Esophagus muscularis mucosa (tissue), 4 donors: ENCODE results near the gene TXNRD3. TPM values are rescaled to one million over a fixed set of nuclear protein-coding genes. Genes with fewer than 3 reads are reported as not detected.

ENCODE experiments used
- DNase-seq: peaks from one replicate; pipeline ENCODE4 v3.0.0-alpha.2; 2017; ENCODE audit errors: extremely low spot score
- H3K27ac ChIP-seq, 4 donors: fragments of 200-600 bp; sonication (generic); replicated peaks in 1 of 4; 1 replicate in 3 of 4; 2 replicates in 1 of 4; pipeline ENCODE4 v1.5.1; 2016 to 2019; ENCODE audit warnings: mild to moderate bottlenecking in 1 of 4
- H3K27me3 ChIP-seq, 4 donors: fragments of 200-600 bp; sonication (generic); one replicate each; pipeline versions ENCODE4 v1.5.1 to v1.6.0; 2016 to 2019
- H3K36me3 ChIP-seq, 4 donors: fragments of 200-600 bp; sonication (generic); one replicate each; pipeline ENCODE4 v1.5.1; 2016 to 2019
- H3K4me1 ChIP-seq, 4 donors: fragments of 200-600 bp; sonication (generic); one replicate each; pipeline ENCODE4 v1.5.1; 2016 to 2019
- H3K4me3 ChIP-seq, 4 donors: fragments of 200-600 bp; sonication (generic); 1 replicate in 2 of 4; 2 replicates in 2 of 4; pipeline ENCODE4 v1.5.1; 2016 to 2019; ENCODE audit warnings: mild to moderate bottlenecking in 4 of 4, moderate library complexity in 1 of 4
- H3K9me3 ChIP-seq, 4 donors: fragments of 200-600 bp; sonication (generic); 1 replicate in 3 of 4; 2 replicates in 1 of 4; pipeline ENCODE4 v1.5.1; 2016 to 2019
- CTCF ChIP-seq, 3 experiments: fragments of 200-600 bp in 2 of 3; fragments of 450-650 bp in 1 of 3; sonication (generic) in 2 of 3; IDR thresholded peaks; one replicate each; pipeline ENCODE4 v1.5.1; 2017 to 2019; ENCODE audit warnings: antibody characterized with exemption in 3 of 3, mild to moderate bottlenecking in 2 of 3, moderate library complexity in 1 of 3
- EP300 ChIP-seq: sonication (generic); formaldehyde crosslinking; IDR thresholded peaks from one replicate; pipeline ENCODE4 v1.6.1; 2017; ENCODE audit warnings: antibody characterized with exemption
- POLR2A ChIP-seq: fragments of 450-650 bp; IDR thresholded peaks from one replicate; pipeline ENCODE4 v1.6.1; 2017; ENCODE audit warnings: antibody characterized with exemption, moderate library complexity, mild to moderate bottlenecking, low read depth
- POLR2AphosphoS5 ChIP-seq, 2 donors: sonication (generic); formaldehyde crosslinking; IDR thresholded peaks; one replicate each; pipeline ENCODE4 v1.6.1; 2017; ENCODE audit warnings: antibody characterized with exemption in 2 of 2
- WGBS: methylation state at CpG from one replicate; pipeline ENCODE4 v1.1.5; 2018; 5-methylcytosine and 5-hydroxymethylcytosine counted together
- intact Hi-C: fragments of 100-400 bp; cut with DNase I; formaldehyde crosslinking; loops from one replicate; pipeline ENCODE4 v1.15.1; 2023
- total RNA-seq, 4 donors: library from RNA; depleted of rRNA; stranded (reverse); fragments of >200 nt; gene quantifications; one replicate each; pipeline versions ENCODE4 v1.1.0 to v1.2.1, GENCODE V29; 2016

Gene TXNRD3
- total RNA-seq, 4 donors from 2014 or later, result 12.8 to 23.7 (median 18.7) TPM

DNA sequence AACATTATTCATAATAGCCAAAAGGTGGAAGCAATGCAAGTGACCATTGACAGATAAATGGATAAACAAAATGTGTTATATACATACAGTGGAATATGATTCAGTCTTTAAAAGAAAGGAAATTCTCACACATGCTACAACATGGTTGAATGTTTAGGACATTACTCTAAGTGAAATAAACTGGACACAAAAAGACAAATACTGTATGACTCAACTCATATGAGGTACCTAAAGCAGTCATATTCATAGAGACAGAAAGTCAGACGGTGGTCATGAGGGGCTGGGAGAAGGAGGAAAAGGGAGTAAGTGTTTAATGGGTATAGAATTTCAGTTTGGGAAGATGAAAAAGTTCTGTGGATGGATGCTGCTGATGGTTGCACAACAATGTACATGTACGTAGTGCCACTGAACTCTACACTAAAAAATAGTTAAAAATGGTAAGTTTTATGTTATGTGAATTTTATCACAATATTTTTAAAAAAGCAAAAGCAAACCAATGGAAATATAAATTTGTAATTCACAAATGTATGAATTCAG, 5.3 kb downstream of the TXNRD3 start:
- TF ChIP-seq POLR2AphosphoS5 (IDR thresholded peaks at IDR 0.05) (no peak), CTCF (IDR thresholded peaks at IDR 0.05) (no peak), EP300 (no peak), POLR2A (no peak)
- no peak for DNase-seq
- H3K27ac ChIP-seq, result no peak overlapping the region
- H3K9me3 ChIP-seq, result no peaks in the 10 kb centered on the region
- WGBS, result 75% methylated on average over 2 of the region's 2 CpGs
- no peak overlapping the region for H3K4me3 ChIP-seq
- intact Hi-C loops, result no loop called here
- H3K4me1 ChIP-seq, result peaks cover 0 to 14% (median 11%) of the 10 kb centered on the region in 4 donors
- peaks cover 0 to 6% (median 3%) of the 10 kb centered on the region in 4 donors for H3K36me3 ChIP-seq
- H3K27me3 ChIP-seq, result no peaks in the 10 kb centered on the region

DNA sequence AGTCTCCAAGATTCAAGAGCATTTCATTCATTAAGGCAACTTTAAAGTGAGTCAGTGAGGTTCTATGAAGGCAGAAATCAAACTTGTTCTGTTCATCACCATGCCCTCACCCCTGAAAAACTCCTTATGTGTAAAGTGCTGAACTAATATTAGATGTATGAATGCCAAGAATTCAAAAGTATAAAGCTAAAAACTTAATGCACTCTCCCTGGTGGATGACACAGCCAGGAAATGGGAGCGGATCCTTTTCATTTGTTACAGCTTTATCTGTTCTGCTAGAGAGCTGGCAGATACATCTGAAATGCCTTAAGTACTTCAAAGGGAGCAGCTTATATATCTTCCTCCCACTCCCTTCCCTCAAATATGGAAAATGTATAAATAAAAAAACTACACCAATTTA, 8.2 kb downstream of the TXNRD3 start:
- Histone ChIP-seq H3K9me3 (no peaks in the 10 kb centered on the region), H3K27me3 (no peaks in the 10 kb centered on the region), H3K27ac (no peak overlapping the region), H3K4me1 (no peaks in the 10 kb centered on the region), H3K36me3 (peaks cover 6 to 35% (median 28%) of the 10 kb centered on the region in 4 donors), H3K4me3 (no peak overlapping the region)
- WGBS, result 89% methylated on average over 1 of the region's 1 CpG
- TF ChIP-seq POLR2AphosphoS5 (IDR thresholded peaks at IDR 0.05), result no peak
- TF ChIP-seq CTCF (IDR thresholded peaks at IDR 0.05), result no peak
- no peak for TF ChIP-seq POLR2A
- TF ChIP-seq EP300, result no peak
- intact Hi-C loops, result no loop called here
- no peak for DNase-seq

GRCh38 chr3:126644615-126645014, 10.3 kb downstream of the TXNRD3 start:
- TF ChIP-seq POLR2A (no peak), CTCF (IDR thresholded peaks at IDR 0.05) (no peak), EP300 (no peak), POLR2AphosphoS5 (IDR thresholded peaks at IDR 0.05) (no peak)
- no peak for DNase-seq
- no peak overlapping the region for H3K4me3 ChIP-seq
- no peaks in the 10 kb centered on the region for H3K4me1 ChIP-seq
- no peaks in the 10 kb centered on the region for H3K9me3 ChIP-seq
- WGBS, result 86% methylated on average over 2 of the region's 2 CpGs
- intact Hi-C loops, result no loop called here
- H3K27ac ChIP-seq, result no peak overlapping the region
- no peaks in the 10 kb centered on the region for H3K27me3 ChIP-seq
- H3K36me3 ChIP-seq, result peaks cover 6 to 52% (median 34%) of the 10 kb centered on the region in 4 donors

DNA sequence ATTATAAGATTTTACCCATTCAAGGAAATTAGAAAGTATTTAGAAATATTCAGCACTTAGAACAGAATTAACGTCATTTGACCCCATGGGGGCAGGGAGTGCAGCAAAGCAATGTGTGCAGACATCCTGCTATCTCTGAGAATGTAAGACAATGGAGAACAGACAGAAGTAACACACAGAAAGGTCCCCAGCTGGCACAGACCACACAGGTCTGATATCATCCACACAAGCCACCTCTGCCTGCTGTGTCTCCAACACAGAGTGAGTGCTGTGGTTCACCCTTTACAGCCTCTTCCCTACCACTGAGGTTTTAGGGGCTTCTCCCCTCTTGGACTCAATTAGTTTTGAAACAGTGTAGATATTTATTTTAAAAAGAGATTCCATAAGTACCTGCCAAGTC, 16.1 kb downstream of the TXNRD3 start:
- DNase-seq, result no peak
- 100% methylated on average over 1 of the region's 1 CpG for WGBS
- Histone ChIP-seq H3K4me1 (no peaks in the 10 kb centered on the region), H3K4me3 (no peak overlapping the region), H3K9me3 (no peaks in the 10 kb centered on the region), H3K27me3 (no peaks in the 10 kb centered on the region), H3K36me3 (peaks cover 6 to 80% (median 37%) of the 10 kb centered on the region in 4 donors), H3K27ac (no peak overlapping the region)
- TF ChIP-seq EP300 (no peak), POLR2AphosphoS5 (IDR thresholded peaks at IDR 0.05) (no peak), CTCF (IDR thresholded peaks at IDR 0.05) (no peak), POLR2A (no peak)
- intact Hi-C loops, result no loop called here

GRCh38 chr3:126636436-126636835, 18.5 kb downstream of the TXNRD3 start:
- H3K27ac ChIP-seq, result no peak overlapping the region
- no peaks in the 10 kb centered on the region for H3K4me1 ChIP-seq
- no peak overlapping the region for H3K4me3 ChIP-seq
- no peak for TF ChIP-seq POLR2A
- TF ChIP-seq POLR2AphosphoS5 (IDR thresholded peaks at IDR 0.05), result no peak
- no peak for TF ChIP-seq EP300
- TF ChIP-seq CTCF (IDR thresholded peaks at IDR 0.05), result no peak
- 86% methylated on average over 2 of the region's 2 CpGs for WGBS
- no peak for DNase-seq
- H3K36me3 ChIP-seq, result peaks cover 0 to 78% (median 19%) of the 10 kb centered on the region in 4 donors
- H3K9me3 ChIP-seq, result no peaks in the 10 kb centered on the region
- H3K27me3 ChIP-seq, result no peaks in the 10 kb centered on the region
- intact Hi-C loops, result no loop called here
